GM12878 (cell line): Measurements from ENCODE around the gene PPP2R1B. TPM values are rescaled to one million over a fixed set of nuclear protein-coding genes. Genes with fewer than 3 reads are reported as not detected.

Experiments
- EZH2 ChIP-seq: IDR thresholded peaks from 2 replicates; pipeline ENCODE4 v1.6.1; 2012; ENCODE audit warnings: low read depth, mild to moderate bottlenecking, control low read depth, inconsistent platforms, low read length, borderline replicate concordance; ENCODE audit not compliant: control insufficient read depth
- HDAC6 ChIP-seq: fragments of 200-600 bp; sonication (generic); IDR thresholded peaks from one replicate; pipeline ENCODE4 v1.8.0; 2017; ENCODE audit warnings: antibody characterized with exemption; ENCODE audit not compliant: unreplicated experiment
- MEF2B ChIP-seq: fragments of 450-650 bp; IDR thresholded peaks from 2 replicates; pipeline ENCODE4 v1.6.1; 2018; ENCODE audit warnings: mild to moderate bottlenecking, moderate library complexity; ENCODE audit not compliant: partially characterized antibody, poor library complexity, severe bottlenecking
- PAX8 ChIP-seq: fragments of 450-650 bp; IDR thresholded peaks from 2 replicates; pipeline ENCODE4 v1.6.1; 2017; ENCODE audit warnings: mild to moderate bottlenecking, moderate library complexity
- YBX1 ChIP-seq: fragments of 450-650 bp; IDR thresholded peaks from 2 replicates; pipeline ENCODE4 v1.6.1; 2016; ENCODE audit warnings: antibody characterized with exemption
- polyA plus RNA-seq, 11 experiments: library from polyadenylated mRNA; depleted of rRNA in 4 of 11; unstranded in 6 of 11; stranded (reverse) in 5 of 11; fragments of >200 nt; fragmentation: Nextera tagmentation in 4 of 11; fragmentation: Illumina TruSeq in 1 of 11; extraction: Ambion mirVana in 4 of 11; extraction: Trizol in 1 of 11; gene quantifications; 1 replicate in 1 of 11; 2 replicates in 10 of 11; pipeline versions ENCODE4 v1.2.1 to v1.2.3, GENCODE V29; 2011 to 2016; ENCODE audit warnings: inconsistent platforms in 2 of 11, missing spikeins in 2 of 11, low read depth in 1 of 11
- total RNA-seq, 4 experiments: library from RNA; depleted of rRNA in 3 of 4; stranded (reverse); fragments of >200 nt in 3 of 4; fragmentation: Illumina TruSeq in 1 of 4; extraction: Trizol in 1 of 4; gene quantifications; 2 replicates each; pipeline versions ENCODE4 v1.2.1 to v1.2.3, GENCODE V29; 2013 to 2021
- TF ChIP-seq, protein P1 (sequence below): fragments of 450-650 bp; IDR thresholded peaks from 2 replicates; pipeline ENCODE4 v1.6.1; 2016; ENCODE audit warnings: mild to moderate bottlenecking, moderate library complexity, borderline replicate concordance
- TF ChIP-seq, protein P2 (sequence below): fragments of 450-650 bp; IDR thresholded peaks from 2 replicates; pipeline ENCODE4 v1.6.1; 2016; ENCODE audit warnings: mild to moderate bottlenecking
- TF ChIP-seq, protein P3 (sequence below), 3 experiments: IDR thresholded peaks in 2 of 3; conservative IDR thresholded peaks in 1 of 3; 2 replicates each; pipeline ENCODE4 v1.5.1; 2011; ENCODE audit warnings: low read depth in 3 of 3, low read length in 3 of 3, mild to moderate bottlenecking in 3 of 3, control low read depth in 2 of 3, moderate library complexity in 2 of 3, inconsistent platforms in 1 of 3, mixed read lengths in 1 of 3; ENCODE audit not compliant: control insufficient read depth in 2 of 3, insufficient read depth in 1 of 3; ENCODE audit errors: extremely low read depth in 1 of 3

The PPP2R1B gene
- total and polyA plus RNA-seq, 10 of the 15 experiments (the other 5 are each of a cell fraction or from before 2014, with no cell fraction given), result 26.6 to 68.2 (median 35.7) TPM

DNA sequence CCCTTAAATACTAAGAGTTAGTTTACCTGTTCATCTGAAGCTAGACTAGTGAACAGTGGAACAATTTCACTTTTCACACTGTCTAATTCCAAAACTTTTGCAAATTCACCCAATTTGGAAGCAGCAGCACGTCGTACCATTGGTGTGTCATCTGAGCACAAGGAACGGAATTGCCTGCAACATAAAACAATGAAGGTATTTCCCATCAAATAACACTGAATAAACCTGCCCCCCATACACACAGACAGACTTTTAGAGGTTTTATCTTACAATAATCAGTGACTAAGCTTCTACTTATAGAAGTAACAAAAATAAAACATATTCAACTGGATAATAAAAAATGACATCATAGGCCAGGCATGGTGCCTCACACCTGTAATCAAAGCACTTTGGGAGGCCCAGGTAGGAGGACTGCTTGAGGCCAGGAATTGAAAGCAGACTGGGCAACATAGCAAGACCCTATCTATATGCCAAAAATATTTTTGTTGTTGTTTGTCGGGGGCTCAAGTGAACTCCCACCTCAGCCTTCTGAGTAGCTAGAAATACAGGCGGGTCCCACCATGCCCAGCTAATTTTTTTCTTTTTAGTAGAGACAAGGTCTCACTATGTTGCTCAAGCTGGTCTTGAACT lies 6.3 kb downstream of the PPP2R1B start (continued):
- TF ChIP-seq, protein P1, sequence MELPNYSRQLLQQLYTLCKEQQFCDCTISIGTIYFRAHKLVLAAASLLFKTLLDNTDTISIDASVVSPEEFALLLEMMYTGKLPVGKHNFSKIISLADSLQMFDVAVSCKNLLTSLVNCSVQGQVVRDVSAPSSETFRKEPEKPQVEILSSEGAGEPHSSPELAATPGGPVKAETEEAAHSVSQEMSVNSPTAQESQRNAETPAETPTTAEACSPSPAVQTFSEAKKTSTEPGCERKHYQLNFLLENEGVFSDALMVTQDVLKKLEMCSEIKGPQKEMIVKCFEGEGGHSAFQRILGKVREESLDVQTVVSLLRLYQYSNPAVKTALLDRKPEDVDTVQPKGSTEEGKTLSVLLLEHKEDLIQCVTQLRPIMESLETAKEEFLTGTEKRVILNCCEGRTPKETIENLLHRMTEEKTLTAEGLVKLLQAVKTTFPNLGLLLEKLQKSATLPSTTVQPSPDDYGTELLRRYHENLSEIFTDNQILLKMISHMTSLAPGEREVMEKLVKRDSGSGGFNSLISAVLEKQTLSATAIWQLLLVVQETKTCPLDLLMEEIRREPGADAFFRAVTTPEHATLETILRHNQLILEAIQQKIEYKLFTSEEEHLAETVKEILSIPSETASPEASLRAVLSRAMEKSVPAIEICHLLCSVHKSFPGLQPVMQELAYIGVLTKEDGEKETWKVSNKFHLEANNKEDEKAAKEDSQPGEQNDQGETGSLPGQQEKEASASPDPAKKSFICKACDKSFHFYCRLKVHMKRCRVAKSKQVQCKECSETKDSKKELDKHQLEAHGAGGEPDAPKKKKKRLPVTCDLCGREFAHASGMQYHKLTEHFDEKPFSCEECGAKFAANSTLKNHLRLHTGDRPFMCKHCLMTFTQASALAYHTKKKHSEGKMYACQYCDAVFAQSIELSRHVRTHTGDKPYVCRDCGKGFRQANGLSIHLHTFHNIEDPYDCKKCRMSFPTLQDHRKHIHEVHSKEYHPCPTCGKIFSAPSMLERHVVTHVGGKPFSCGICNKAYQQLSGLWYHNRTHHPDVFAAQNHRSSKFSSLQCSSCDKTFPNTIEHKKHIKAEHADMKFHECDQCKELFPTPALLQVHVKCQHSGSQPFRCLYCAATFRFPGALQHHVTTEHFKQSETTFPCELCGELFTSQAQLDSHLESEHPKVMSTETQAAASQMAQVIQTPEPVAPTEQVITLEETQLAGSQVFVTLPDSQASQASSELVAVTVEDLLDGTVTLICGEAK, result no peak
- TF ChIP-seq HDAC6 (no peak), EZH2 (no peak), PAX8 (no peak), MEF2B (no peak), YBX1 (no peak)
- TF ChIP-seq, protein P2, sequence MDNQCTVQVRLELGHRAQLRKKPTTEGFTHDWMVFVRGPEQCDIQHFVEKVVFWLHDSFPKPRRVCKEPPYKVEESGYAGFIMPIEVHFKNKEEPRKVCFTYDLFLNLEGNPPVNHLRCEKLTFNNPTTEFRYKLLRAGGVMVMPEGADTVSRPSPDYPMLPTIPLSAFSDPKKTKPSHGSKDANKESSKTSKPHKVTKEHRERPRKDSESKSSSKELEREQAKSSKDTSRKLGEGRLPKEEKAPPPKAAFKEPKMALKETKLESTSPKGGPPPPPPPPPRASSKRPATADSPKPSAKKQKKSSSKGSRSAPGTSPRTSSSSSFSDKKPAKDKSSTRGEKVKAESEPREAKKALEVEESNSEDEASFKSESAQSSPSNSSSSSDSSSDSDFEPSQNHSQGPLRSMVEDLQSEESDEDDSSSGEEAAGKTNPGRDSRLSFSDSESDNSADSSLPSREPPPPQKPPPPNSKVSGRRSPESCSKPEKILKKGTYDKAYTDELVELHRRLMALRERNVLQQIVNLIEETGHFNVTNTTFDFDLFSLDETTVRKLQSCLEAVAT, result no peak
- TF ChIP-seq, protein P3, sequence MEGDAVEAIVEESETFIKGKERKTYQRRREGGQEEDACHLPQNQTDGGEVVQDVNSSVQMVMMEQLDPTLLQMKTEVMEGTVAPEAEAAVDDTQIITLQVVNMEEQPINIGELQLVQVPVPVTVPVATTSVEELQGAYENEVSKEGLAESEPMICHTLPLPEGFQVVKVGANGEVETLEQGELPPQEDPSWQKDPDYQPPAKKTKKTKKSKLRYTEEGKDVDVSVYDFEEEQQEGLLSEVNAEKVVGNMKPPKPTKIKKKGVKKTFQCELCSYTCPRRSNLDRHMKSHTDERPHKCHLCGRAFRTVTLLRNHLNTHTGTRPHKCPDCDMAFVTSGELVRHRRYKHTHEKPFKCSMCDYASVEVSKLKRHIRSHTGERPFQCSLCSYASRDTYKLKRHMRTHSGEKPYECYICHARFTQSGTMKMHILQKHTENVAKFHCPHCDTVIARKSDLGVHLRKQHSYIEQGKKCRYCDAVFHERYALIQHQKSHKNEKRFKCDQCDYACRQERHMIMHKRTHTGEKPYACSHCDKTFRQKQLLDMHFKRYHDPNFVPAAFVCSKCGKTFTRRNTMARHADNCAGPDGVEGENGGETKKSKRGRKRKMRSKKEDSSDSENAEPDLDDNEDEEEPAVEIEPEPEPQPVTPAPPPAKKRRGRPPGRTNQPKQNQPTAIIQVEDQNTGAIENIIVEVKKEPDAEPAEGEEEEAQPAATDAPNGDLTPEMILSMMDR (IDR thresholded peaks at IDR 0.05 in 2 of 3, conservative IDR thresholded peaks at IDR 0.05 in 1 of 3; ENCODE audit: control insufficient read depth in 2 of 3, extremely low read depth in 1 of 3, insufficient read depth in 1 of 3, low read depth in 3 of 3, low read length in 3 of 3), result no peak
